IPS-11a (cell line): ENCODE results near the gene GPR15LG.
A peak's percentile ranks its signal among the peaks of the same experiment; 100 is the strongest.

ENCODE experiments used
- H3K4me3 ChIP-seq: one replicate; pipeline ENCODE4 v1.5.1; 2013; ENCODE audit warnings: low read depth, low read length, control low read depth

The GPR15LG gene

GRCh38 chr10:84193327-84193726, 19.7 kb downstream of the GPR15LG start:
- H3K4me3 ChIP-seq: no peak overlapping the region

DNA sequence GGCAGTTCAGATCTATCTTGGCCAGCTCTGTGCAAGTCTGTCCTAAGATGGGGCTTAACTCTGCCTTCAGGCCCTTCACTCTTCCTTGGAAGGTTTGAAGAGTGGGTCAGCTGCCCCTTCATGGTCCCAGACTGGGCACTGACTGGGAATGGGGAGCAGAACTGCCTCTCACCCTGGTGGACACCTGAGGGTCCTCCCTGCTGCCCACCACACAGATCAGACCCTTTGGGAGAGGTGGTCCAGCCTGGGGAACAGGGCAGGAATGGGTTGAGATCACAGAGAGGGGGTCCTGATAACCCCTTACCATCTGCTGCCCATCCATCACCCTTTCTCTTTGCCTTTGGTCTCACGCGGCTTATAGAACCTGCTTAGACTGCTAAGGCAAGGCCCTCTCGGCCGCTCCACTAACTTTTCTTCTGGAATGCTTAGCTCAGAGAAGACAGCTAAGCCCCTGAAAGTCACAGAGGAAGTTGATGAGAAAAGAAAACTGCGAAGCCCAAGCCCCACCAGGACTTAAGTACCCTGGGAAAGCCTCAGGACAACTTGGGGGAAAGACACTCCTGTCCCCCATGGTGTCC, 20.3 kb downstream of the GPR15LG start:
- peak overlapping the region; percentile 29 for H3K4me3 ChIP-seq

DNA sequence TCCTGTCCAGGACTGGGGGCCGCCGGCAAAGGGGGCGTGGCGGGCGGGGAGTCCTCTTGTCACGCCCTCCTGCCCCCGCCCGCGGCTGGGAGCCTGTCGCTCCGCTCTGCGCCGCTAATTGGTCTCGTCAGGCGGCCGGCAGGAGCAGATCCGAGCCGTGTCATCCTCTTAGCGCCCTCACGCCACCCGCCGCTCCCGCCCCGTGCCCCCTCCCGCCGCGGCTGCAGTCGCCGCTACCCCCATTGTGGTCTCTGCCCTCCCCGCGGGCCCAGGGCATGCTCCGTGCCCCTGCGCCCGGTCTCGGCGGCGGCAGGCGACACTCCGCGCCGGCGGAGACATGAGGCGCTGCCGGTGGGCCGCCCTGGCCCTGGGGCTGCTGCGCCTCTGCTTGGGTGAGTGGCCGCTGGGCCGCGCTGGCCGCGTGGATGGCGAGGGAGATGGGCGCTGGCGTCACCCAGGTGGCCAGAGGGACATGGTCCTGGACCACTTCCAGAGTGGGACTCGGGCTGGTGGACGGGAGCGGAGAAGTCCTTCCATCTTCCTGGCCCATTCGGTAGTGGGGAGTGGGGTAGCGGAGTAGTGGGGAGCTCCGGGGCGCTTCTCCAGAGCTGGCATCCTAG, 20.9 kb downstream of the GPR15LG start, which contains the start of gene CDHR1:
CDHR1 (plus strand) TSS at position 114 of the 620 bp plus-strand sequence; CDS start at position 338, 224 bp downstream.
- peak within 1 kb of the TSS; percentile 49 for H3K4me3 ChIP-seq

DNA sequence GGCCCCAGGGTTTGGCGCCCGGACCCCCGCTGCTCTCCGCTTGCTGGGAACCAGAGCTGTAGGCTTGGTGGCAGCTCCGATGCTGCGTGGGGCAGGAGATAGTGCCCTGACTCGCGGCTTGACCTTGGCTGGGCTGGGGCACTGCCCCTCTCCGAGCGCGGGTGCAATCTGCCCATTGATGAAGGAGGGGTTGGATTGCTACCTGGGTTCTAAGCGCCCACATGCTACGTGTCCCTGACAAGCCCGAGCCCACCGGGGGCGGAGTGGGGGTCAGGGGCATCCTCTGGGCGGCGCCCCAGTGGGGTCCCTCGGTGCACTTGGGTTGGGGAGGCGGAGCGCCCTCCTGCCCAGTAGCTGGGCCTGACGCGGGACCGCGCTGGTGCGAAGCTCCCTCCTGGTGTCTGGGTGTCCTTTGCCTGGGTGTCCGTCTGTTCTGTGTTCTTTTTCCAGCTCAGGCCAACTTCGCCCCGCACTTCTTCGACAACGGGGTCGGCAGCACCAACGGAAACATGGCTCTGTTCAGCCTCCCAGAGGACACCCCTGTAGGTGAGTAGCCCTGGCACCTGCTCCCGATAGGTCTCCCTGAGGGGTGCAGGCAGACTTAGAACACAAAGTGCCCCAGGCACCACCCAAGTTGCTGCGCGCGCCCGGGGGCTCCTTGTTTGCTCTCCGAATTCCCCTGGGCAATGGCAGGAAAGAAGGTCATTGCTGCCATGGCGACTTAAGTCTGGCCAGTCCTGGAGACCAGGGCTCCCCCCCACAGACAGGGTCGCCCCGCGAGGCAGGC, 21.6 kb downstream of the GPR15LG start:
- peak overlapping the region; percentile 49 for H3K4me3 ChIP-seq

- H3K4me3 ChIP-seq: no peak overlapping the region
These were observed 22.5 kb downstream of the GPR15LG start for GRCh38 chr10:84196083-84196482.

- H3K4me3 ChIP-seq: no peak overlapping the region
These were observed 23.3 kb downstream of the GPR15LG start for GRCh38 chr10:84196941-84197340.

DNA sequence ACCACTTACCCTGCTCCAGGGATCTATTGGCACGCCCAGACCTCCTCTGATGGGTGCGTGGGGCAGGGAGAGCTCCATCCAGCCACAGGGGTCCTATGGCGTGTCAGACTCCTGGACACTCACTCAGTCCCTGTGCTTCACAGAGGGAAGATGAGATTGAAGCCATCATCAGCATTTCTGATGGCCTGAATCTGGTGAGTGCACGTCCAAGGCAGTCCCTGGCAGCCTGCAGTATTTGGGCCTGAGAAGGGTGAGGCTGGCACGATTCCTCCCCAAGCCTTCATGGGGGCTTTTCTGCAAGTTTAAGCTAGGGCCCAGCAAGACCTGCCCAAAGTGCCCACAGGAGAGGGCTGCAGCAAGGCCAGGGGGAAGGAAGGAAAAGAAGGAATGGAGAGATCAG, 24.0 kb downstream of the GPR15LG start:
- no peak overlapping the region for H3K4me3 ChIP-seq

- no peak overlapping the region for H3K4me3 ChIP-seq
These were observed 24.8 kb downstream of the GPR15LG start for GRCh38 chr10:84198206-84198915.

DNA sequence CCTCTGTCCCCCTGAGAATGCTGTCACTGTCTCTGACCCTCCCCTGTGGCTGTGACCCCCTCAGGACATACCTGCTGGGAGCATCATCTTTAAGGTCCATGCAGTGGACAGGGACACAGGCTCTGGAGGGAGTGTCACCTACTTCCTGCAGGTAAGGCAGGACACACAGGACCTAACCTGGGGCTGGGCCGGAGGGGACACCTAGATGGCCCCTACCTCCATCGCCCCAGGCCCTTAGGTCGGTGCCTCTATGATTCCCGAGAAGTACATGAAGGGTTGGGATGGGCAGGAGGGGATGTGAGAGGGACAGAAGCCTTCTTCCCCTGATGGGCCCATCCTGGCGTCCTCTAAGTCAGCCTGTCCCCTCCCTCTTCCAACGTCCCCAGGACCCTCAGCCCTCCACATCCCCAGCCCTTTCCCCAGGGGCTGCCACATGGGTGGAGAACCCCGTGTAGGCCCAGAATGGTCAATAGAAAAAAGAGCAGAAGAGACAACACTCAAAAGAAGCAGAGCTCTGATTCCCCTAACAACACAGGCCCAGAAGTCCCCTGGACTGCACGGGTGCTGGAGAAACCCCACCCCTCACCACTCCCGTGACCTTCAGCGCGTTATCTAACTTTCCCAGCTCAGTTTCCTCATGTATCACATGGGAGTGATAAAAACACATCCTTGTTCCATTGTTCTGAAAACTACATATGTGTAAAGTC, 27.1 kb downstream of the GPR15LG start:
- no peak overlapping the region for H3K4me3 ChIP-seq

DNA sequence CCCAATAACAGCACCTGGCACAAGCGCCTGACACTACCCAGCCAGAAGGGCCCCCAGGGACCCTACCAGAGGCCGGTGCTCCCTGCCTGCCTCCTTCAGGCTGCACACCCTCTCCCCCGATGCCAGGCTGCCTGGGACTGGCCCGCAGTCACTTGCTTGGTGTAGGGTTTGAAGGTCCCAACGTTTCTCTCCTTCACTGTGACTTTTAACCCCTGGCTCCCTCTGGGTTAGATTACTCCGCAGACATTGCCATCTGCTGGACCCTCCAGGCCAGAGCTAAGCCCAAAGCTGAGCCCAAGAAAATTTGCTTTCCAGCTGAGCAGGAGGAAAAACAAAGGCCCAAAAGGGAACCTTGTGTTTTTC, 27.6 kb downstream of the GPR15LG start:
- H3K4me3 ChIP-seq: no peak overlapping the region

DNA sequence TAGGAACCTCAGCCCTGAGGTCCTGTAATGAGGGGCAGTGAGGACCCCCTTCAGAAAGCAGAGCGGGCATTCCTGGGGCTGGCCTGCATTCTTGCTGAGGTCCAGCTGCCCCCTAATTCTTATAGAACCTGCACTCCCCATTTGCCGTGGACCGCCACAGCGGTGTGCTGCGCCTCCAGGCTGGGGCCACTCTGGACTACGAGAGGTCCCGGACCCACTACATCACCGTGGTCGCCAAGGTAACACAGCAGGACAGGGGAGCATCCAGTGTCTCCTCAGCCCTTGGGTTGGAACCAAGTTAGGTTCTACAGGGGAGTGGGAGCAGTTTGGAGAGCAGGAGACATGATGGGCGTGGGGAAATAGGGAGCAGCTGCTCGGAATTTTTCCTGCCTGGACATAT, 28.1 kb downstream of the GPR15LG start:
- H3K4me3 ChIP-seq: no peak overlapping the region

- H3K4me3 ChIP-seq: no peak overlapping the region
These were observed 28.7 kb downstream of the GPR15LG start for GRCh38 chr10:84202349-84202748.

DNA sequence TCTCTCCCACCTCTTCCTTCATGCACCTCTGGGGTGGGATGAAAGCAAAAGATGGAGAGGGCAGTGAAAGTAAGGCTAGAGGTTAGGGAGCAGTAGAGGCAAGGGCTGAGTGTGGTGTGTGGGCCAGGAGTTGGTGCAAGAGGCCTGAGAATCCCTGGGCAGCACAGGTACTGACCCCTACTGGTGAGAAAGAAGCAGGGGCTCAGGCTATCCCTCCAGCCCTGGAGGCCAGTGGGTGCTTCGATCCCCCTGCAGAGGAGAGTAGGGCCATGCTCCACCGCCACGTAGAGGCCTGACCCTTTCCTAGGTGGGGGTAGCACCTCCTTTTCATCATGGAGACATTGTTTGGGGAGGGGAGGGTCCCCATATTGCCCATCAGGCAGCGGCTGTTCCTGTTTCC, 30.5 kb downstream of the GPR15LG start:
- H3K4me3 ChIP-seq: no peak overlapping the region

DNA sequence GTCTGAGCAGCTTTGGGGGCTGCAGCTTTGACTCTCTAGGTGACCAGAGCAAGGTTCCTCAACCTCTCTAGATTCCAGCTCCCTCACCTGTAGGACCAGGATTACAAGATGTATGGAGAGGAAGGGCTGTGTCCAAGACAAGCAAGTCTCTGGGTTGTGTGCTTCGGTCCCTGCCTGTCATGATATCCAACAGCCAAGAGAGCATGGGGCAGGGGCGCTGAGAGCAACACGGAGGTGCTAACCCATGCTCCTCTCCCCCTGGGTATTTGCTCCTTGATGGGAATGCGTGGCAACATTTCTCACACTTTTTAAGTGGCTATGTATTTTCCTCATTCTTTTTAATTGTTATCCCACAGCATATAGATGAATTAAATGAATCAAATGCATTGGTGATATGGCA, 31.0 kb downstream of the GPR15LG start:
- H3K4me3 ChIP-seq: no peak overlapping the region

DNA sequence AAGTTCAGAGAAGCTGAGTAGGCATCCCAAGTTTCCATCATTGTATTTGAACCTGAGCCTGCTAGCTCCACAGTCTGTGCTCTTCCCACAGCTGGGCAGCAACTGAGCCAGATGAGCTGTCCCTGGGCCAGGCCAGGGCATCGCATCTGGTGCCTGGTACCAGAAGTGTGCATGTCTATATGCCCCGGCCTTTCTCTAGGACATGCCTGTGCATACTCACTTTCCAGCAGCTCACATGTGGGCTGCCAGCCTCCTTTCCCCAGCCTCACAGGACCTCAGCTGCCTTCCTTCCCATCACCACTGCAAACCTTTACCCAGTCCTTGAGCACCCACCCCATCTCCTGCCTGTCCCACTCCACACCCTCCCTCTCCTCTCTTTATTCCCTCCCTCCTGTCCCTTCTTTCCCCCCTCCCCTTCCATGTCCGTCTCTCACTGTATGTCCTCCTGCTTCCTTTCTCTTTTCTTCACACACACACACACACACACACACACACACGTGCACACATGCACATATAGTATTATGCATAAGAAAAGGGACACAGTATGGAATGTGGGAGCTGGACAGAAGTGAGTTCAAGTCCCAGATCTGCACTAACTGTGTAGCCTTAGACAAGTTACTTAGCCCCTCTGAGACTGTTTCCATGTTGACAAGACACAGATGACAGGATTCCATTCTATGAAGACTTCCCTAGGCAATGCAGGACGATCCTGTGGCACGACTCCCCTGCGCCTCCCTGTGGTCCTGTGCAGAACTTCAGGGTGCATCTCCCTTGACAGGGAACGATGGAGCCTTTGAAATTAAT, 31.6 kb downstream of the GPR15LG start:
- H3K4me3 ChIP-seq: no peak overlapping the region

- no peak overlapping the region for H3K4me3 ChIP-seq
These were observed 32.4 kb downstream of the GPR15LG start for GRCh38 chr10:84205853-84206525.

- no peak overlapping the region for H3K4me3 ChIP-seq
These were observed 34.4 kb downstream of the GPR15LG start for GRCh38 chr10:84208023-84208422.

DNA sequence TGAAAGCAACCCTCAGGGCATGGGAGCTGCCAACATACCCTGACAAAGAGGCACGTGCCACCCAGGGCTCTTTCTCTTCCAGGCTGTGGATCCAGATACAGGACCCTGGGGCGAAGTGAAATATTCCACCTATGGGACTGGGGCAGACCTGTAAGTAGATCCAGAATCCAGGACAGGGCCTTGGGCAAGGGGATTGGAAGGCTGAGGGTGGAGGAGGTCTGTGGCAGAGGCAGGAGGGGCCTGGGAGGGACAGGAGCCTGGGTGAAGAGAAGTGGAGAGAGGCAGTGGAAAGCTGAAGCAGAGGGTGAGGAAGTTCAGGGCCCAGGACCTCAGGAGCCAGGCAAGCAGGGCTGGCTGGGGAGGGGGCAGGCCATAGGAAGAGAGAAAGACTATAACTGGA, 38.0 kb downstream of the GPR15LG start:
- H3K4me3 ChIP-seq: no peak overlapping the region

- no peak overlapping the region for H3K4me3 ChIP-seq
These were observed 38.4 kb downstream of the GPR15LG start for GRCh38 chr10:84212014-84212413.

DNA sequence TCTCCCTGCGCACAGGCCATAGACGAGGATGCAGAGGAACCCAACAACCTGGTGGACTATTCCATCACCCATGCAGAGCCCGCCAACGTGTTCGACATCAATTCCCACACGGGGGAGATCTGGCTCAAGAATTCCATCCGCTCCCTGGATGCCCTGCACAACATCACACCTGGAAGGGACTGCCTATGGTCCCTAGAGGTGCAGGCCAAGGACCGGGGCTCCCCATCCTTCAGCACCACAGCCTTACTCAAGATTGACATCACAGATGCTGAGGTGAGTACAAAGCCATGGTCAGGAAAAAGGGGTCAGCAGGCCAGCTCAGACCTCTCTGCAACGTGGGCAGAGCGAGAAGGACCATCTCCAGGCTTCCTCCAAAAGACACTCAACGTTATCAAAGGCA, 39.5 kb downstream of the GPR15LG start:
- no peak overlapping the region for H3K4me3 ChIP-seq
